T-helper 9 cell (primary cell): Measurements from ENCODE around the gene MRPS15.
"Not testable (repeated sequence)": the region's sequence is repeated elsewhere in the genome, so short reads cannot be mapped to it uniquely, and the experiment has no call there.

ENCODE experiments used
- DNase-seq: peaks from one replicate; pipeline ENCODE4 v3.0.0-alpha.2; 2020
- total RNA-seq, 2 donors: gene quantifications; one replicate each; lab custom pipeline; 2026; lab: John Stamatoyannopoulos, UW

The MRPS15 gene
- 26.1 to 41.7 reads per million in 2 donors for total RNA-seq

DNA sequence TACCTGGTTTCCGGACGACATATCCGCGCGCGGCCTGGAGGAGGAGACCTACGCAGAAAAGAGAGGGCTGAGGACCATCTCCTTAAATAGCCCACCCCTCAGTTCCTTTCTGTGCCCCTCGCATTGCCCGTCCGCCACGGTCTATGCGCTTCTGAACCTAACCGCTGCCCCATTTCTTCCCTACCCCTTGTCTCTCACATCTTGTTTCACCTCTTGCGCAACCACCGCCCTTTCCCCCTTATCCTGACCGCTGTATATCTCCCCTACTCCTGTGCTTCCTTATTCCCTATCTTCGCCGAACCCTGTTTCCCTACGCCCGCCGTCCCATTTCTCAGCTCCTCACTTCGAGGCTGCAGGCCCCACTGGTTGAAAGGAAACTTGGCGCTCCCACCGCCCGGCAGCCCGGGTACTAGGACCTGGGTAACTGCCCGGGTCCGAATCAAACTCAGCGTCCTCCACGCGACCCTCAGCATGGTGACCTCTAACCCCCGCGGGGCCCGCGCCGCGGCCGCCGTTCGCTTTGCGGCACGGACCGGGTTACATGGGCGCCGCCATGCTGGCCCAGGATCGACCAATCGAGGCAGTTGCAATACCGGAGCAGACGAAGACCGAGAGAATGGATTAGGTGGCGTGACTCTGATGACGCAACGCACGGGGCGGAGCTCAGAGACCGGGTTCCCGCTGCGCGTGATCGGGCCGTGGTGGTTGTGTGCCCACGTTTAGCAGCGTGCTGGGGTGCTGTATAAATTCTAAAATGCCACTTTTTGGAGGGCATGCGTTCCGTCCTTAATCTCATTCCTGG lies at the start of gene MRPS15:
Gene MRPS15, minus strand, starts transcription at position 582 of the 802 bp plus-strand sequence. Its CDS starts 109 bp downstream, at position 473.
- DNase-seq = peak; percentile 92

DNA sequence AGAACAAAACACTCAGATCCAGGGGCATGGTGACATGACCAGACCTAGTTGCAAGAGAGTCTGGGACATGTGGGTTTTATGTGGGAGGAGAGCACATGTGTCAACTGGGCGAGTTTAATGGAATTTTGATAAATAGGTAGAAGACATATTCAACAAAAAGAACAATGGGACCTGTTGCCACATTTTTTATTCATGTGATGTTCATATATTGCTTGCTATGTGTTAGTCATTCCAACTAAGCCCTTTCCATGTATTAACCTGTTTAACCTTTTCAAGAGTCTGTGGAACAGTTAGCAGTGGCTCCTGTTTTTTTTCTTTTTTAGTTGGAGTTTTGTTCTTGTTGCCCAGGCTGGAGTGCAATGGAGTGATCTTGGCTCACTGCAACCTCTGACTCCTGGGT lies 48.7 kb upstream of the MRPS15 start:
- no peak for DNase-seq

DNA sequence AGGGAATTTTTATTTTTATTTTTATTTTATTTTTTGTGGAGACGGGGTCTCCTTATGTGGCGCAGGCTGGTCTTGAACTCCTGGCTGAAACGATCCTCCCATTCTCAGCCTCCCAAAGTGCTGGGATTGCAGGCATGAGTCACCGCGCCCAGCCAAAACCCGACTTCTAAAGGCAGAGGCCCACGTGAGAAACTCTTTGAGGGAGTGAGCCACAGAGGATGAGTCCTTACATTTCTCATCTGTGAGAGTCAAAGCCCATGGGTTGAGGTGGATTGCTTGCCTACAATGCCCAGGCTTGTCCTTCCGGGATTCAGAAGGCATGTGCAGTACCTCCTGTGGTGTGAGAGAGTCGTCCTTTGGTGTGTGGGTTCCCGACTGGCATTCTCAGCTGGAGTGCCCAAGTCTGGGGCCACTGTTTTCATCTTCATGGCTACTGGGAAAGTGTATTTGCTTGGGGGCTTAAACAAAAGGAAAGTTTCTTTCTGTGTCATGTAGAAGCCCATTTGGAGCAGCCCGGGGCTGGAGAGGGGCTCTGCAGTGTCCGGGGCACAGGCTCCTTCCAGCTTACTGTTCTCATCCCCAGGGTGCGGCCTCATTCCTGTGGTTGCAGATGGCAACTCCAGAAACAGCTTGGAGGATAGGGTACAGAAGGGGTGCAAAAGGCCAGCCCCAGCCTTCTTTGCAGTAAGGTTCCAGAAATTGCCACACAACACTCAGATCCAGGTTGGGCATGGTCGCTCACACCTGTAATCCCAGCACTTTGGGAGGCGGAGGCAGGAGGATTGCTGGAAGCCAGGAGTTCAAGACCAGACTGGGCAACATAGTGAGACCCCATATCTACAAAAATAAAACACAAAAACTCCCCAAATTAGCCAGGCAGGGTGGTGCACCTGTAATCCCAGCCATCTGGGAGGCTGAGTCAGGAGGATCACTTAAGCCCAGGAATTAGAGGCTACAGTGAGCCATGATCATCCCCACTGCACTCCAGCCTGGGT lies 47.9 kb upstream of the MRPS15 start:
- no peak for DNase-seq

GRCh38 chr1:36511220-36511619 lies 47.0 kb upstream of the MRPS15 start:
- DNase-seq = not testable (repeated sequence)

- DNase-seq = no peak
These were observed 46.2 kb upstream of the MRPS15 start for GRCh38 chr1:36510418-36510817.

GRCh38 chr1:36508257-36508656 lies 44.1 kb upstream of the MRPS15 start:
- DNase-seq = no peak

DNA sequence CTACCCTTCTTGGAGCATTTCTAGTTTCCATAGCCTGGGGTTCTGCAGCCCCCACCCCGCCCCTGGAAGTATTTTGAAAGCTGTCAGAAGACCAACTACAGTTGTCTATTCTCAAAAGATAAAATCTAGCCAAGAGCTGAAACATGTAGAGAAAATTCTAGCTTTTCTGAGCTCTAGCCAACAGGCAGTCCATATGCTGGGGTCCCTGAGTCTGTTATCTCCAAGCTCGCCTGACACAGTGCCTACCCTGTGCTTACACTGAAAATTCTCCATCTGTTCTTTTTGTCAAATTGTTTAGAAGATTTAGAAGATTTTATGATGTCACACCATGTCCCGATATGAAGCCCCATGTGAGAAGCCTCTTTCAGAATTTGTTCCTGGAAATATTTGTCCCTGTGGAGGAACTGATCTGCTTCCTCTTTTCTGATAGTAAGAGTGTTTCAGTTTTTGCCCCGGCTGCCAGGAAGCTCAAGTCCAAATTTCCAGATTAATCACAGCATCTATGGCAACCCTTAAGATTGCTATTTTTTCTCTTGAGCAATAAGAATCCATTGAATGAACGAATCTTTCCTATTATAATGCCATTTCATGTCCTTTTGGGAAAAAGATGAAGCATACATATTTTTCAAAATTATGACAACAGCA lies 42.2 kb upstream of the MRPS15 start:
- no peak for DNase-seq

DNA sequence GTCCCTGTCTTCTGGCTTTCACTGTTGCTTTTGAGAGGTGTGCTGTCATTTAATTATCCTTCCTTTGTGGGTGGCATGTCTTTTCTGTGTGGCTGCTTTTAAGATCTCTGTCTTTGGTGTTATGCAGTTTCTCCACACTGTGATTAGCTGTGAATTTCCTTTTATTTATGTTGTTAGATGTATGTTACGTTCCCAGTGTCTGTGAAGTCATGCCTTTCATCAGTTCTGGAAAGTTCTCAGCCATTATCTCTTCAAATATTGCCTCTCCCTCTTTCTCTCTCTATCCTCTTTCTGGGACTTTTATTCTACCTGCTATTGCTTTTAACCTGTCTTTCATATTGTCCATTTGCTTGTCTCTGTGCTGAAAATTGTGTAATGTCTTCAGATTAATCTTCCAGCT lies 39.5 kb upstream of the MRPS15 start:
- DNase-seq = no peak

GRCh38 chr1:36503159-36503558 lies 39.0 kb upstream of the MRPS15 start:
- DNase-seq = no peak

DNA sequence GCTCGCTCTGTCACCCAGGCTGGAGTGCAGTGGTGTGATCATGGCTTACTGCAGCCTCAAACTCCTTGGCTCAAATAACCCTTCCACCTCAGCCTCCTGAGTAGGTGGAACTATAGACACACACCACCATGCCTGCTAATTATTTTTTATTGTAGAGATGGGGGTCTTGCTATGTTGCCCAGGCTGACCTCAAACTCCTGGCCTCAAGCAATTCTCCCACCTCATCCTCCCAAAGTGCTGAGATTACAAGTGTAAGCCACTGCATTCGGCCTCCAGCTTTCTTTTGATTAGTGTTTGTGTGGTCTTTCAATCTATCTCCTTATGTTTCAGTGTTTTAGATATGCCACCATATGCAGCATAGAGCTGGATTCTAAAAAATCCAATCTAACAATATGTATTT lies 38.4 kb upstream of the MRPS15 start:
- DNase-seq = no peak

GRCh38 chr1:36501911-36502310 lies 37.7 kb upstream of the MRPS15 start:
- not testable (repeated sequence) for DNase-seq

- no peak for DNase-seq
These were observed 33.0 kb upstream of the MRPS15 start for GRCh38 chr1:36497207-36497606.

DNA sequence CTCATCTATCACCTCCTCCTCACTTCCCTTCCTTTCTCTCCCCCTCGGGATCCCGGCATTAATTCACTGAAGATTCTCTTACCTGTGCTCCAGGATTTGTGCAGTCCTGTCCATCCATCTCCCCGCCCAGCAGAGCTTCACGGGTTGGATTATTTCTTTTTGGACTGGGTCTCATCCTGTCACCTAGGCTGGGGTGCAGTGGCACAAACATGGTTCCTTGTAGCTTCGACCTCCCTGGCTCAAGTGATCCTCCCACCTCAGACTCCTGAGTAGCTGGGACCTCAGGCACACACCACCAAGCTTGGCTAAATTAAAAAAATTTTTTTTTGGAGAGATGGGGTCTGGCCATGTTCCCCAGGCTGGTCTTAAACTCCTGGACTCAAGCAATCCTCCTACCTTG lies 30.8 kb upstream of the MRPS15 start:
- DNase-seq = no peak

GRCh38 chr1:36493524-36493923 lies 29.3 kb upstream of the MRPS15 start:
- DNase-seq = no peak

- no peak for DNase-seq
These were observed 28.3 kb upstream of the MRPS15 start for GRCh38 chr1:36492491-36492890.

- not testable (repeated sequence) for DNase-seq
These were observed 25.3 kb upstream of the MRPS15 start for GRCh38 chr1:36489258-36490051.

- no peak for DNase-seq
These were observed 23.7 kb upstream of the MRPS15 start for GRCh38 chr1:36487906-36488305.

- DNase-seq = not testable (repeated sequence)
These were observed 23.1 kb upstream of the MRPS15 start for GRCh38 chr1:36487336-36487725.

DNA sequence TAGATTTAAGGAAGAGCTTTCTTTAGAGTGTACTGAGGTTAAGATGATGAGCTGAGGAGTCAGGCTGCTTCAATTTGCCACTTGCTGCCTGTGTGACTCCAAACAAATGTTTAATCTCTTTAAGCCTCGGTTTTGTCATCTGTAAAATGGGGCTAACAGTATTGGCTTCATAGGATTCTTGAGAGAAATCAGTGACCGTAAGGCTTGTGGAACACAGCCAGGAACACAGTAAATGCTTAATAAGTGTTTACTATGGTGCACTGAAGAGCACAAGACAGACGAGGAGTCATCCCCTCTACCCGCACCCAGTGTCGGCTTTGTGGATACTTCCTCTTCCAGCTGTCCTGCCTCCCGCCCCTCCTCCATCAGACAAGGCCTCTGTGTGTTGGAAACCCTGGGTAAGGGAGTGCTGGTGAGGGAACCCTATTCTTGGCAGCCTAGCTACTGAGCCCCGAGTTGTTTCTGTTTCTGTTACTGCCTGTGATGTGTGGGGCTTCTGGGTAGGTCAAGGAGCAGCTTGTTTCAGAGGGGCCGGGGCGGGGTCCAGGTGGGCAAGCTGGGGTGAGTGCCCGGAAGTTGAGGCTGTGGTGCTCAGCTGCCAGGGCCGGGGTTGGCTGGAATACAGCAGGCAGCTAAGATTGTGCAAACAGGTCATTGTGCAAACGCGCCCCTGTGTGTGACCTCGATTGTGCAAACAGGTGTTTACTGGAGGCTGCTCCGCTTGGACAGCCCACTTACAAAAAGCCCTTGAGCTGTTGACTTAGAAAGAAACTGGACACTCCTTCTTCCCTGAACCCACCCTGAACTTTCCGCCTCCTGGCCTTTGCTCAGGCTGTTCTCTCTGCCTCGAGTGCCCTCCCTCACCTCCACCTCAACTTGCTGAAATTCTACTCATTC lies 22.5 kb upstream of the MRPS15 start:
- DNase-seq = no peak

DNA sequence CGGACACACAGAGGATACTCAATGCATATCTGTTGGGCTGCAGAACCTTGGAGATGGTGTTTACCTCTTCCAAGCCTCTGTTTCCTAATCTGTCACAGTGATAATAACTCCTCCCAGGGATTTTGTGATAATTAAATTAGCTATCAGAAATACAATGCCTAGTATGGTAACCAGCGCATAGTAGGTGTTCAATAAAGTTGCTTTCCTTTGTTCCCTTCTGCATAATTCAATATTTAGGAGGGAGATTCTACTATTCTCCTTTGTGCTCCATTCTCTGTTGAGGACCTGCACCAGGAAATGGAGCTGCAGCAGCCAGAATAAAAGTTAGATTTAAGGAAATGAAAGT lies 21.9 kb upstream of the MRPS15 start:
- no peak for DNase-seq

GRCh38 chr1:36484099-36484498 lies 19.9 kb upstream of the MRPS15 start:
- no peak for DNase-seq
